ENCODE measurements around the gene C5AR2.

Gene C5AR2

DNA sequence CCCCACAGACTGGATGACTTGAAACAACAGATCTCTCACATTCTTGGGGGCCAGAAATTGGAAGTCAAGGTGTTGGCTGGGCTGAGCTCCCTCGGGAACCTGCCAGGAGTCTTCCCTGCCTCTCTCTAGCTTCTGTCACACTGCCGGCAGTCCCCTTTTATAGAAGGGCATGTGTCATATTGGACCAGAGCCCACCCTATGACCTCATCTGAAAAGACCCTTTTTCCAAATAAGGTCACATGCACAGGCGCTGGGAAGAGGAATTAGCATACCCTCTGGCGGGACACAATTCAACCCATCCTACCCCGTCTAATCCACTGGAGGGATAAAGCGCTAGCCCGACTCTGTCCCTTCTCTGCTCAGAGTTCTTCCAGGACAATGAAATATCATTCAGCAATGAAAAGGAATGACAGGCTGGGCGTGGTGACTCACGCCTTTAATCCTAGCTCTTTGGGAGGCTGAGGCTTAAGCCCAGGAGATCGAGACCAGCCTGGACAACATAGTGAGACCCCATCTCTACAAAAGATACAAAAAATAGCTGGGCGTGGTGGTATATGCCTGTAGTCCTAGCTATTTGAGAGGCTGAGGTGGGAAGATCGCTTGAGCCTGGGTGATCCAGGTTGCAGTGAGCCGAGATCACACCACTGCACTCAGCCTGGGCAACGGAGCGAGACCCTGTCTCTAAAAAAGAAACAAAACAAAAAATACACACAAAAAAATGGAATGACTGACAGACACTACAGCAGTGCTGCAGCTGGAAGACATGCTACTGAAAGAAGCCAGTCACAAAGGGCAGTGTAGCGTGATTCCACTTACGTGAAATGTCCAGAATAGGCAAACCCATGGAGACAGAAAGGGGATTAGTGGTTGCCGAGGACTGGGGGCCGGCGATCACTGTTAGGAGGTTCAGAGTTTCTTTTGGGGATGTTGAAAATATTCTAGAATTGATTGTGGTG is 58.8 kb downstream of the C5AR2 start:
- no peak overlapping the region for H3K4me3 ChIP-seq (ENCODE audit: low read length)
- no peak for DNase-seq (ENCODE audit: low read depth)
- no peak for TF ChIP-seq CTCF (conservative IDR thresholded peaks at IDR 0.05; ENCODE audit: low read length)

DNA sequence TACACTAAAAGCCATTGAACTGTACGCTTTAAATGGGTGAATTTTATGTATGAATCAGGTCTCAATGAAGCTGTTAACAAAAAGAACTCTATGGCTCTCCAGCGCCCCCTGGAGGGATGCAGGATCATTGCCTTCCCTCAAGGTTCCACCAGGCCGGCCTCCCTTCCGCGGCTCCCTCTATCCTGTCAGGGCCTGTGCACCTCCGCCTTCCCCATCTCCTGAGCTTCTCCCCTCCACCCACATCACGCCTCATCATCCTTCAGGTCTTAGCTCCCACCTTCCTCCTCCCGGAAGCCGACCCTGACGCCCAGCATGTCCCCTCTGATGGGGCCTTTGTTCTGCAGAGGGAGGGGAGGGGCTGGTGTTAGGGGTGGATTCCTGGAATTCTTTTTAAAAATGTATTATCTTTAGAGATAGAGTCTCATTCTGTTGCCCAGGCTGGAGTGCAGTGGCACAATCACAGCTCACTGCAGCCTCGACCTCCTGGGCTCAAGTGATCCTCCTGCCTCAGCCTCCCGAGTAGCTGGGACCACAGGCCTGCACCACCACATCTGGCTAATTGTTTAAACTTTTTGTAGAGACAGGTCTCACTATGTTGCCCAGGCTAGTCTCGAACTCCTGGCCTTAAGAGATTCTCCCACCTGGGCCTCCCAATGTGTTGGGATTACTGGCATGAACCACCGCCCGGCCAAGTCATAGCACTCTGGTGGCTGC is 59.7 kb downstream of the C5AR2 start:
- no peak overlapping the region for H3K4me3 ChIP-seq (ENCODE audit: low read length)
- DNase-seq (ENCODE audit: low read depth), result peak; percentile 64
- peak; percentile 93 for TF ChIP-seq CTCF (conservative IDR thresholded peaks at IDR 0.05; ENCODE audit: low read length)

All from AG10803 (cell line).